ENCODE measurements around the gene ZNF888.
"Not testable (repeated sequence)": the region's sequence is repeated elsewhere in the genome, so short reads cannot be mapped to it uniquely, and the experiment has no call there.

Gene ZNF888

GRCh38 chr19:52941523-52941922, 18.3 kb upstream of the ZNF888 start:
- DNase-seq = peak; percentile 34

- not testable (repeated sequence) for DNase-seq
Observed at GRCh38 chr19:52940905-52941304, 17.7 kb upstream of the ZNF888 start.

GRCh38 chr19:52938761-52939160, 15.5 kb upstream of the ZNF888 start:
- DNase-seq = no peak

GRCh38 chr19:52936954-52937325, 13.7 kb upstream of the ZNF888 start:
- DNase-seq = no peak

- no peak for DNase-seq
Observed at GRCh38 chr19:52936151-52936953, 13.1 kb upstream of the ZNF888 start.

- DNase-seq = no peak
Observed at GRCh38 chr19:52935434-52935833, 12.2 kb upstream of the ZNF888 start.

GRCh38 chr19:52924641-52925040, 1.4 kb upstream of the ZNF888 start:
- DNase-seq = not testable (repeated sequence)

- no peak for DNase-seq
Observed at GRCh38 chr19:52923778-52924593, 758 bp upstream of the ZNF888 start.

- DNase-seq = no peak
Observed at GRCh38 chr19:52917531-52917930, 5.7 kb downstream of the ZNF888 start.

- no peak for DNase-seq
Observed at GRCh38 chr19:52910648-52911047, 12.6 kb downstream of the ZNF888 start.

- DNase-seq = not testable (repeated sequence)
Observed at GRCh38 chr19:52904052-52904780, 19.0 kb downstream of the ZNF888 start.

- no peak for DNase-seq
Observed at GRCh38 chr19:52901842-52902241, 21.4 kb downstream of the ZNF888 start.

- not testable (repeated sequence) for DNase-seq
Observed at GRCh38 chr19:52898596-52898995, 24.6 kb downstream of the ZNF888 start.

- no peak for DNase-seq
Observed at GRCh38 chr19:52898101-52898500, 25.1 kb downstream of the ZNF888 start.

GRCh38 chr19:52897138-52897935, 25.9 kb downstream of the ZNF888 start, which contains the start of gene ZNF320:
TSS of gene ZNF320 (minus strand) at chr19:52897635. CDS start at chr19:52890255, 7,380 bp downstream.
- DNase-seq = peak; percentile 79

GRCh38 chr19:52896431-52897137, 26.6 kb downstream of the ZNF888 start:
- DNase-seq = peak; percentile 35

- no peak for DNase-seq
Observed at GRCh38 chr19:52891336-52891735, 31.9 kb downstream of the ZNF888 start.

- DNase-seq = no peak
Observed at GRCh38 chr19:52889931-52890330, 33.3 kb downstream of the ZNF888 start.

GRCh38 chr19:52889076-52889475, 34.2 kb downstream of the ZNF888 start:
- DNase-seq = no peak

GRCh38 chr19:52880895-52881389, 42.3 kb downstream of the ZNF888 start:
- DNase-seq = no peak

- not testable (repeated sequence) for DNase-seq
Observed at GRCh38 chr19:52872996-52873395, 50.2 kb downstream of the ZNF888 start.

All from DMS79 treated with DMSO at 0.1 percent for 48 hours (cell line).